Measurements from ENCODE around the gene CBFA2T3.

Gene CBFA2T3

GRCh38 chr16:88939245-88939971, 37.6 kb downstream of the CBFA2T3 start:
- DNase-seq (ENCODE audit: low read depth in 3 of 3) = no peak

GRCh38 chr16:88938777-88939244, 38.2 kb downstream of the CBFA2T3 start:
- DNase-seq (ENCODE audit: low read depth in 3 of 3) = no peak

GRCh38 chr16:88938119-88938776, 38.8 kb downstream of the CBFA2T3 start:
- DNase-seq (ENCODE audit: low read depth in 3 of 3) = no peak

GRCh38 chr16:88937206-88937621, 39.8 kb downstream of the CBFA2T3 start:
- no peak for DNase-seq (ENCODE audit: low read depth in 3 of 3)

- DNase-seq (ENCODE audit: low read depth in 3 of 3) = no peak
Measured at GRCh38 chr16:88936556-88937205, 40.3 kb downstream of the CBFA2T3 start.

- no peak for DNase-seq (ENCODE audit: low read depth in 3 of 3)
Measured at GRCh38 chr16:88936008-88936555, 40.9 kb downstream of the CBFA2T3 start.

GRCh38 chr16:88934066-88934667, 42.8 kb downstream of the CBFA2T3 start:
- DNase-seq (ENCODE audit: low read depth in 3 of 3) = no peak

GRCh38 chr16:88932929-88933328, 44.1 kb downstream of the CBFA2T3 start:
- no peak for DNase-seq (ENCODE audit: low read depth in 3 of 3)

GRCh38 chr16:88931936-88932335, 45.1 kb downstream of the CBFA2T3 start:
- DNase-seq (ENCODE audit: low read depth in 3 of 3) = no peak

GRCh38 chr16:88931373-88931900, 45.6 kb downstream of the CBFA2T3 start:
- no peak for DNase-seq (ENCODE audit: low read depth in 3 of 3)

GRCh38 chr16:88930716-88931115, 46.3 kb downstream of the CBFA2T3 start:
- no peak for DNase-seq (ENCODE audit: low read depth in 3 of 3)

GRCh38 chr16:88929091-88929445, 47.9 kb downstream of the CBFA2T3 start:
- DNase-seq (ENCODE audit: low read depth in 3 of 3) = no peak

GRCh38 chr16:88928405-88929090, 48.5 kb downstream of the CBFA2T3 start:
- DNase-seq (ENCODE audit: low read depth in 3 of 3) = no peak

GRCh38 chr16:88927661-88928060, 49.3 kb downstream of the CBFA2T3 start:
- DNase-seq (ENCODE audit: low read depth in 3 of 3) = no peak

- DNase-seq (ENCODE audit: low read depth in 3 of 3) = no peak
Measured at GRCh38 chr16:88927010-88927409, 50.0 kb downstream of the CBFA2T3 start.

GRCh38 chr16:88926374-88926990, 50.5 kb downstream of the CBFA2T3 start:
- DNase-seq (ENCODE audit: low read depth in 3 of 3) = no peak

- DNase-seq (ENCODE audit: low read depth in 3 of 3) = no peak
Measured at GRCh38 chr16:88925540-88925887, 51.5 kb downstream of the CBFA2T3 start.

- DNase-seq (ENCODE audit: low read depth in 3 of 3) = peak in 1 of 3 experiments; percentile 7
Measured at GRCh38 chr16:88924834-88925539, 52.0 kb downstream of the CBFA2T3 start.

GRCh38 chr16:88923926-88924833, 52.8 kb downstream of the CBFA2T3 start:
- DNase-seq (ENCODE audit: low read depth in 3 of 3) = no peak
